GM06990 (cell line): ENCODE measurements around the gene MAN1B1.

Experiments used
- DNase-seq: peaks from one replicate; pipeline ENCODE4 v3.0.0-alpha.2; 2011; ENCODE audit not compliant: insufficient read length; ENCODE audit errors: extremely low read depth
- H3K27me3 ChIP-seq: replicated peaks from 2 replicates; pipeline ENCODE4 v1.6.0; 2011; ENCODE audit warnings: low read length; ENCODE audit not compliant: control insufficient read depth, insufficient read depth
- H3K36me3 ChIP-seq: 2 replicates; pipeline ENCODE4 v1.5.1; 2011; ENCODE audit warnings: low read length; ENCODE audit not compliant: control insufficient read depth, insufficient read depth
- H3K4me3 ChIP-seq: replicated peaks from 2 replicates; pipeline ENCODE4 v1.5.1; 2011; ENCODE audit warnings: low read depth, mild to moderate bottlenecking, control low read depth, low read length
- TF ChIP-seq, protein P1 (sequence below): IDR thresholded peaks from 2 replicates; pipeline ENCODE4 v1.5.1; 2011; ENCODE audit warnings: low read length, control low read depth, mild to moderate bottlenecking, inconsistent platforms; ENCODE audit not compliant: insufficient read depth, poor library complexity, severe bottlenecking

The MAN1B1 gene

DNA sequence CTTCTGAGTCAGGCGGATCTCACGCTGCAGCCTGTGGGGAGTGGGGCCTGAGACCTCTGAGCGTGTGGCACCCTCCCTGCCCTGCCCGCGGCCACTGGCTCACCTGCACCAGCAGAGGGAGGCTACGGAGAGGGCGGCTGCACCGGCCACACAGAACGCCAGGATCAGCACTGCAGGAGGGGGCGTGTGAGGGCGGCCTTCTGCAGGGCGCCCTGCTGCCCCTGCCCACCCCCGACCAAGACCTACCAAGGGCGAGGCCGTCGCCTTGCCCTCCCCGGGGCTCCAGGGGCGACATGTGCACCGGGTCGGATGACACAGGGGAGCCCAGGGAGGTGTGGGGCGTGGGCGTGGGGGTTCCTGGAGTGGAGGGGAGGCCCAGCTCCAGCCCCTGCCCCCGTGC is 46.2 kb upstream of the MAN1B1 start:
- Histone ChIP-seq H3K36me3 (no peaks in the 10 kb centered on the region), H3K27me3 (no peaks in the 10 kb centered on the region; the same call in 1 of the 2 replicates), H3K4me3 (no peak overlapping the region)
- no peak for DNase-seq
- TF ChIP-seq, protein P1, sequence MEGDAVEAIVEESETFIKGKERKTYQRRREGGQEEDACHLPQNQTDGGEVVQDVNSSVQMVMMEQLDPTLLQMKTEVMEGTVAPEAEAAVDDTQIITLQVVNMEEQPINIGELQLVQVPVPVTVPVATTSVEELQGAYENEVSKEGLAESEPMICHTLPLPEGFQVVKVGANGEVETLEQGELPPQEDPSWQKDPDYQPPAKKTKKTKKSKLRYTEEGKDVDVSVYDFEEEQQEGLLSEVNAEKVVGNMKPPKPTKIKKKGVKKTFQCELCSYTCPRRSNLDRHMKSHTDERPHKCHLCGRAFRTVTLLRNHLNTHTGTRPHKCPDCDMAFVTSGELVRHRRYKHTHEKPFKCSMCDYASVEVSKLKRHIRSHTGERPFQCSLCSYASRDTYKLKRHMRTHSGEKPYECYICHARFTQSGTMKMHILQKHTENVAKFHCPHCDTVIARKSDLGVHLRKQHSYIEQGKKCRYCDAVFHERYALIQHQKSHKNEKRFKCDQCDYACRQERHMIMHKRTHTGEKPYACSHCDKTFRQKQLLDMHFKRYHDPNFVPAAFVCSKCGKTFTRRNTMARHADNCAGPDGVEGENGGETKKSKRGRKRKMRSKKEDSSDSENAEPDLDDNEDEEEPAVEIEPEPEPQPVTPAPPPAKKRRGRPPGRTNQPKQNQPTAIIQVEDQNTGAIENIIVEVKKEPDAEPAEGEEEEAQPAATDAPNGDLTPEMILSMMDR: no peak

DNA sequence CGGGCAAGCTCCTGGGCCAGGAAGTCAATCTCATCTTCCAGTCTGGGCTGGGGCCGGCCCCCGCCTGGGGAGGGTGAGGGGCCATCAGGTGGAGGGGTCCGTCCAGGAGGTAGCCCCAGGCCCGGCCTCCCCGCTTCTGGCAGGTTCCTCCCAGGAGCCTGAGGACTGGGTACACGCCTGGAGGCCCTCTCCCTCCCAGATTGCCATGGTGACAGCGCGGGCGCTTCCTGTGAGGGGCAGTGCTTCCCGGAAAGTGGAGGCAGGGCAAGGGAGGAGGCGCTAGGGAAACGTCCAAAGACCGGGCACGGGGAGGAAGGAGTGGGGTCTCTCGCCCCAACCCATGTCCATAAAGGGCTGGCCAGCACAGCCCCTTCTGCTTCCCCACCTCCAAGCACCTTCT is 45.7 kb upstream of the MAN1B1 start:
- Histone ChIP-seq H3K4me3 (no peak overlapping the region), H3K36me3 (no peaks in the 10 kb centered on the region), H3K27me3 (no peaks in the 10 kb centered on the region; the same call in 1 of the 2 replicates)
- TF ChIP-seq, protein P1: no peak
- no peak for DNase-seq

DNA sequence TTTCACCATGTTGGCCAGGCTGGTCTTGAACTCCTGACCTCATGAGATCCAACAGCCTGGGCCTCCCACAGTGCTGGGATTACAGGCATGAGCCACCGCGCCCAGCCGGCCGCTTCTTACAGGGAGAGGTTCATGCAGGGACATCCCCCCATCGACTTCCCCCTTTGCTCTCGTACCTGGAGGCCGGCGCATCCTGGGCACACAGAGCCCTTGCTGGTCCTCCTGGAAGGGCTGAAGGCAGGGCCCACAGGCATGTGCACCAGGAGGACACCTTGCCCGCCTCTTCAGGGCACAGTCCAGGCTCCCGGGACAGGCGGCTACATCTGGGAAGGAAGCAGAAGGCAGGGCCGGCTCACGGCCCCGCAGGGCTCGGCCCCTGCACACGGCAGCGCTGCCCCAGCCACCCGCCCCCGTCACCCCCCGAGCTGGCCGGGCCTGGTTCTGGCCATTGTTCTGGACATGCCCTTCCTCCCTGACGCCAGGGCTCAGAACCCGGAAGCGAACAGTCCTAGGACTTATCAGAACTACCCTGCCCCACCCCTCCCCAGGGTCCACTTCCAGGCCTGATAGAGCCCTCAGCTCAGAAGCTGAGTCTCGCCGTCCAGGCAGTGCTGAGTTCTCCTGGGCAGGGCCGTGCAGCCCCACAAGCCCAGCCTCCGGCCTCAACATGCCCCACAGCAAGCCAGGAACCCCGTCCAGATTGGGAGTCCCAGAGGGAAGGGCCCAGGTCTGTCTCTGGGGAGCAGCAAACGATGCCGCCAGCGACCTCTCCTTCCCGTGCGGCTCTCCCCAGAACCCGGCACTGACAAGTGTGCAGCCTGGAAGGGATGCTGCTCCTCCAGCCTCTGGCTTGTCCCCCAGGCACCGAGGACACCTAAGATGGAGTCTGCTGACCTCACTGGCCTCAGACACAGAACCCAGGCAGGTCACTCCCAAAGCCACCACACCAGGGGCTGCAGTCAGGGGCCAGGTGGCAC is 43.7 kb upstream of the MAN1B1 start:
- Histone ChIP-seq H3K36me3 (no peaks in the 10 kb centered on the region), H3K4me3 (no peak overlapping the region), H3K27me3 (no peaks in the 10 kb centered on the region; the same call in 1 of the 2 replicates)
- TF ChIP-seq, protein P1: no peak
- no peak for DNase-seq

DNA sequence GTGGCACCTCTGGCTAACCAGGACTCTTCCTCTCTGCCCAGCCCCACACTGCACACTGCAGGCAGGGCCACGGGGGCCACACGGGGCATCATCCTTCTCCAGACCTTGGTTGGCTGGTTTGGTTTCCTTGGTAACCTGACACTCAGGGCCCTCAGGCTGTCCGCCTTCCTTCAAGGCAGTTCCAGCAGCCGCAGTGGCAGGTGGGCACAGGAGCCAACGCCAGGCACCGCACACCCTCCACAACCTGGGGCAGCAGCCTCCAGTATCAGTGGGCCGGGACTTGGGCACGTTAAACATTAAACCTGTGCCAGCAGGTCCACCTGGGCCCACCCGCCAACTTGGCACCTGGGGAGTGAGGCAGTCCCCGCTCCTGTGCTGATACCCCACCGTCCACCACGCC is 42.7 kb upstream of the MAN1B1 start:
- H3K4me3 ChIP-seq: no peak overlapping the region
- H3K27me3 ChIP-seq: no peaks in the 10 kb centered on the region; the same call in 1 of the 2 replicates

DNA sequence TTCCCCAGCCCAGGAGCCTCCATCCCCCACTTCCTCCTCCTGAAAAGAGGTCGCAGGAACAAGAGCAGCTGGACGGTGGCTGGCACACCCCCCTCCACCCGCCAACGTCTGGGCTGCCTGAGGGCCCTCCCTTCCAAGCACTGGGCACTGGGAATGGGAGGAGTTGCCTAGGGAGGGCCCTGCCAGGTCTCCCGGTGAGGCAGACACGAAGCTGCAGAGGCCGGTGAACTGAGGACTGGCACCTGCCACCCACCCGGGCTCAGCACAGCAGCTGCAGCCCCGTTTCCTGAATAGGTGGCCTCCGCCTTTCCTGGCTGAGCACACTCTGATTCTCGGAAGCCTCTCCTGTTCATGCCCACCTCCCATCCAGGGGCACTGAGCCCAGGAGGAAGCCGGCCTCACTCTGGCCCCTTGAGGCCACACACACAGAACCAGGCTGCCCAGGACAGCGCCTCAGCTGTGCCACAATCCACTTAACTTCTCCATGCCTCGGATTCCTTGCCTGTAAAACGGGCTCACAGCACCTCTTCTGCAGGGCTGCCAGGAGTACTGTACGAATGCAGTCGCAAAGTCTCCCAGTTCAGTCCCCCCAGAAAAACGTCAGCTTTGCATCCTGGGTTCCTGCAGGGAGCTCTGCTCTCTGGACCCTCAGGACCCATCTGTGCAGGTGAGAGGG is 42.1 kb upstream of the MAN1B1 start:
- DNase-seq: no peak
- Histone ChIP-seq H3K4me3 (no peak overlapping the region), H3K36me3 (no peaks in the 10 kb centered on the region), H3K27me3 (no peaks in the 10 kb centered on the region; the same call in 1 of the 2 replicates)
- TF ChIP-seq, protein P1: no peak

More for the DNA sequence above, 42.7 kb upstream of the MAN1B1 start:
- no peaks in the 10 kb centered on the region for H3K36me3 ChIP-seq
- TF ChIP-seq, protein P1: no peak
- DNase-seq: no peak
